ENCODE measurements around the gene MT4. TPM values are rescaled to one million over a fixed set of nuclear protein-coding genes. Genes with fewer than 3 reads are reported as not detected.
A peak's percentile ranks its signal among the peaks of the same experiment; 100 is the strongest.

MT4 gene
- total and polyA plus RNA-seq, 2 donors (not counting 3 experiments of a cell fraction or from before 2014, with no cell fraction given), result not detected

- H3K9me3 ChIP-seq (replicated peaks; ENCODE audit: control insufficient read depth, insufficient read depth, low read length), result no peaks in the 10 kb centered on the region
- intact Hi-C loops (cut with micrococcal nuclease) (no loop called here), dilution Hi-C loops (cut with MboI; ENCODE audit: extremely low pct_ligation_motif_present, low sequenced_read_pairs) (no loop called here)
- ChIA-PET POLR2A (interaction anchor here (4.5 kb wide), 1 partner anchor 16 kb away, joined by 51 read pairs; the partner anchor contains the start of gene MT1E), CTCF (interaction anchor here (0.7 to 2.1 kb wide), 6 partner anchors 9 to 96 kb away, joined by 3 to 7 read pairs (median 3); no protein-coding TSS in a partner anchor)
- DNase-seq (ENCODE audit: low read depth, low spot score) (peak; percentile 73), FAIRE-seq (peak; percentile 69)
- no peaks in the 10 kb centered on the region for H3K27me3 ChIP-seq (ENCODE audit: control insufficient read depth in 2 of 2, insufficient read depth in 2 of 2, low read length in 2 of 2)
- no peaks in the 10 kb centered on the region for H4K20me1 ChIP-seq (replicated peaks; ENCODE audit: control insufficient read depth, extremely low read depth, insufficient read depth, low read length)
- H3K9ac ChIP-seq (replicated peaks; ENCODE audit: extremely low read depth, insufficient read depth, low read length), result peak overlapping the region; percentile 95
- peak overlapping the region in 2 of 3 experiments; percentile 50 to 93 for H3K4me3 ChIP-seq (replicated peaks in 1 of 3; ENCODE audit: insufficient read depth in 1 of 3, low read depth in 1 of 3, low read length in 3 of 3)
- no peak for TF ChIP-seq MYC (IDR thresholded peaks at IDR 0.05; ENCODE audit: low read depth, low read length)
- TF ChIP-seq EZH2 (IDR thresholded peaks at IDR 0.05; ENCODE audit: borderline replicate concordance, low read depth, low read length, severe bottlenecking), result no peak
- TF ChIP-seq MAX (IDR thresholded peaks at IDR 0.05; ENCODE audit: insufficient read depth, insufficient read length), result peak; percentile 3
- peak; percentile 4 for TF ChIP-seq FOS (IDR thresholded peaks at IDR 0.05; ENCODE audit: borderline replicate concordance, insufficient read depth, low read length)
- no peak for TF ChIP-seq GATA2 (IDR thresholded peaks at IDR 0.05; ENCODE audit: insufficient read depth, insufficient read length, low read depth, low read length)
- TF ChIP-seq CTCF (IDR thresholded peaks at IDR 0.05; ENCODE audit: extremely low read depth in 1 of 2, insufficient read depth in 1 of 2, low read depth in 1 of 2, low read length in 2 of 2), result no peak
- TF ChIP-seq POLR2A (IDR thresholded peaks at IDR 0.05; ENCODE audit: low read depth, low read length), result peak; percentile 95
- TF ChIP-seq POLR2AphosphoS5 (IDR thresholded peaks at IDR 0.05; ENCODE audit: insufficient read depth, low read depth, low read length), result peak; percentile 97
- TF ChIP-seq JUN (IDR thresholded peaks at IDR 0.05; ENCODE audit: borderline replicate concordance, insufficient read depth, insufficient read length, low read depth), result no peak
- peaks cover 77% of the 10 kb centered on the region for H3K4me1 ChIP-seq (ENCODE audit: control insufficient read depth, extremely low read depth, insufficient read depth, low read length)
- no peaks in the 10 kb centered on the region for H3K36me3 ChIP-seq (ENCODE audit: control insufficient read depth in 2 of 2, extremely low read depth in 1 of 2, insufficient read depth in 2 of 2, low read length in 2 of 2)
- peaks cover 28% of the 10 kb centered on the region for H3K79me2 ChIP-seq (ENCODE audit: control insufficient read depth, insufficient read depth, low read length)
- peak overlapping the region; percentile 99 for H3K27ac ChIP-seq (ENCODE audit: insufficient read depth, low read depth, low read length)
- H3K4me2 ChIP-seq (ENCODE audit: insufficient read depth, low read length), result peak overlapping the region; percentile 81
- H2AFZ ChIP-seq (ENCODE audit: low read depth, low read length), result no peak overlapping the region
- BruUV-seq (replicated peaks), result no TSS peak
- no peaks in the 10 kb centered on the region for H3K9me1 ChIP-seq (replicated peaks; ENCODE audit: control insufficient read depth, extremely low read depth, insufficient read depth, low read length)
These were observed 45.2 kb downstream of the MT4 start for GRCh38 chr16:56610017-56610608.

Data from endothelial cell of umbilical vein (primary cell).